ENCODE measurements around the gene IL3RA.

The IL3RA gene

DNA sequence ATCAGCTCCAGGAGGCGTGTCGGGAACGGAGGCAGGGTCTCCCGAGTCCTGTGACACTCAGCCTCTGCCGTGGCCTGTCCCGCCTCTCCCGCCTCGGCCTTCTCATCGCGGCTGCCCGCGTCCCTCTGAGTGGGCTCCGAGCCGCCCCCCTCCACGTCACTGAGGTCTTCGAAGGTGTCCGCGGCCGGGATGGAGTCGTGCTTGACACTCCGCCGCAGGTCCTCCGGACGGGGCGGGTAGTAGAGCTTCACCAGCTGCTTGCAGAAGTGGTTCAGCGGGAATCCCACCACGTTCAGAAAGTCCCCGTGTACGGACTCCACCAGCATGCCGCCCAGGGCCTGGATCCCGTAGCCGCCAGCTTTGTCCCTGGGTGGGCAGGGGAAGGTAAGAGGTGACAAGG is 91.2 kb downstream of the IL3RA start:
- no peak for DNase-seq

DNA sequence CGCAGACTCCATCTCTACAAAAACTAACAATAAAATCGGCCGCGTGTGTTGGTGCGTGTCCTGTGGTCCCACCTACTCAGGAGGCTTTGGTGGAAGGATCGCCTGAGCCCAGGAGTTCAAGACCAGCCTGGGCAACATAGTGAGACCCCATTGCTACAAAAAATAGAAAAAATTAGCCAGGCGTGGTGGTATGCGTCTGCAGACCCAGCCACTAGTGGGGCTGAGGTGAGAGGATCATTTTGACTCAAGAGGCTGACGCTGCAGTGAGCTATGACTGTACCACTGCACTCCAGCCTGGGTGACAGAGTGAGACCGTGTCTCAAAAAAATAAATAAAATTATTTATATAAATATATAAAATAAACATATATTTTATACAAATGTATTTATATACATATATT is 93.9 kb downstream of the IL3RA start:
- DNase-seq: no peak
